CD14-positive monocyte (primary cell): ENCODE data around the gene TOM1L2. TPM values are rescaled to one million over a fixed set of nuclear protein-coding genes. Genes with fewer than 3 reads are reported as not detected.

Source experiments
- DNase-seq, 3 donors: peaks; one replicate each; pipeline ENCODE4 v3.0.0-alpha.2; 2011 to 2022
- H2AFZ ChIP-seq: 2 replicates; pipeline ENCODE4 v1.6.0; 2012; ENCODE audit warnings: mild to moderate bottlenecking, low read depth, low read length, inconsistent platforms; ENCODE audit not compliant: insufficient read depth, poor library complexity, severe bottlenecking
- H3K27ac ChIP-seq, 2 donors: 1 replicate in 1 of 2; 2 replicates in 1 of 2; pipeline ENCODE4 v1.5.1; 2012 to 2013; ENCODE audit warnings: low read length in 2 of 2, control low read depth in 1 of 2, inconsistent platforms in 1 of 2, low read depth in 1 of 2, mild to moderate bottlenecking in 1 of 2
- H3K27me3 ChIP-seq, 2 donors: one replicate each; pipeline versions ENCODE4 v1.6.0 to v1.6.1; 2011 to 2013; ENCODE audit warnings: low read length in 2 of 2; ENCODE audit not compliant: control insufficient read depth in 2 of 2, insufficient read depth in 2 of 2
- H3K36me3 ChIP-seq, 2 donors: replicated peaks in 1 of 2; 1 replicate in 1 of 2; 2 replicates in 1 of 2; pipeline versions ENCODE4 v1.5.1 to v1.6.1; 2012 to 2013; ENCODE audit warnings: low read length in 2 of 2, control low read depth in 1 of 2, inconsistent platforms in 1 of 2, mild to moderate bottlenecking in 1 of 2; ENCODE audit not compliant: insufficient read depth in 2 of 2, control insufficient read depth in 1 of 2
- H3K4me1 ChIP-seq, 2 donors: 1 replicate in 1 of 2; 2 replicates in 1 of 2; pipeline versions ENCODE4 v1.5.1 to v1.6.1; 2012 to 2013; ENCODE audit warnings: low read length in 2 of 2, control low read depth in 1 of 2, inconsistent platforms in 1 of 2, mild to moderate bottlenecking in 1 of 2, moderate library complexity in 1 of 2; ENCODE audit not compliant: insufficient read depth in 2 of 2, control insufficient read depth in 1 of 2
- H3K4me2 ChIP-seq: replicated peaks from 2 replicates; pipeline ENCODE3; 2012; ENCODE audit warnings: low read length, moderate library complexity, mild to moderate bottlenecking; ENCODE audit not compliant: poor library complexity, severe bottlenecking; ENCODE audit errors: extremely low read depth
- H3K4me3 ChIP-seq, 3 experiments: fragments of 200-600 bp in 1 of 3; sonication (generic) in 1 of 3; replicated peaks in 1 of 3; 1 replicate in 2 of 3; 2 replicates in 1 of 3; pipeline ENCODE4 v1.5.1; 2011 to 2013; ENCODE audit warnings: low read length in 3 of 3, mild to moderate bottlenecking in 3 of 3, control low read depth in 2 of 3, low read depth in 2 of 3, inconsistent platforms in 1 of 3, moderate library complexity in 1 of 3
- H3K79me2 ChIP-seq: 2 replicates; pipeline ENCODE4 v1.6.0; 2012; ENCODE audit warnings: mild to moderate bottlenecking, control low read depth, inconsistent platforms, low read length, moderate library complexity; ENCODE audit not compliant: insufficient read depth
- H3K9ac ChIP-seq: 2 replicates; pipeline ENCODE4 v1.6.0; 2017; ENCODE audit warnings: low read length, mild to moderate bottlenecking; ENCODE audit not compliant: insufficient read depth, poor library complexity, severe bottlenecking
- H3K9me3 ChIP-seq, 2 donors: replicated peaks in 1 of 2; 1 replicate in 1 of 2; 2 replicates in 1 of 2; pipeline versions ENCODE4 v1.5.1 to v1.6.1; 2012 to 2013; ENCODE audit warnings: low read length in 2 of 2, control low read depth in 1 of 2; ENCODE audit not compliant: control insufficient read depth in 1 of 2, insufficient read depth in 1 of 2
- H4K20me1 ChIP-seq: 2 replicates; pipeline ENCODE4 v1.6.0; 2012; ENCODE audit warnings: mild to moderate bottlenecking, low read length, control low read depth, moderate library complexity; ENCODE audit not compliant: insufficient read depth
- H3K27ac Mint-ChIP-seq, 7 donors: one replicate each; pipeline ENCODE4 v1.8.0; 2020; ENCODE audit warnings: mild to moderate bottlenecking in 7 of 7, mixed read lengths in 7 of 7, moderate library complexity in 6 of 7, inconsistent platforms in 2 of 7
- H3K27me3 Mint-ChIP-seq, 3 donors: one replicate each; pipeline ENCODE4 v1.8.0; 2021 to 2022; ENCODE audit warnings: low read depth in 3 of 3, mild to moderate bottlenecking in 3 of 3, mixed read lengths in 3 of 3, moderate library complexity in 3 of 3, inconsistent platforms in 1 of 3
- H3K36me3 Mint-ChIP-seq, 2 donors: one replicate each; pipeline ENCODE4 v1.8.0; 2020; ENCODE audit warnings: mixed read lengths in 2 of 2, inconsistent platforms in 1 of 2, mild to moderate bottlenecking in 1 of 2
- H3K4me1 Mint-ChIP-seq: one replicate; pipeline ENCODE4 v1.8.0; 2020; ENCODE audit warnings: mild to moderate bottlenecking, mixed read lengths
- H3K4me3 Mint-ChIP-seq, 2 donors: one replicate each; pipeline ENCODE4 v1.8.0; 2020; ENCODE audit warnings: mild to moderate bottlenecking in 2 of 2, mixed read lengths in 2 of 2, moderate library complexity in 1 of 2
- H3K9me3 Mint-ChIP-seq, 7 donors: one replicate each; pipeline ENCODE4 v1.8.0; 2020 to 2022; ENCODE audit warnings: mixed read lengths in 7 of 7, mild to moderate bottlenecking in 6 of 7, moderate library complexity in 6 of 7, inconsistent platforms in 2 of 7
- WGBS: methylation state at CpG from one replicate; pipeline ENCODE4 v1.1.5; 2013; ENCODE audit warnings: missing lambda C conversion rate; ENCODE audit not compliant: insufficient coverage; 5-methylcytosine and 5-hydroxymethylcytosine counted together
- intact Hi-C, 2 donors: fragments of 100-400 bp; cut with micrococcal nuclease; formaldehyde crosslinking; loops; one replicate each; pipeline versions ENCODE4 v1.15.0 to v1.15.1; 2023
- polyA plus RNA-seq, 3 donors: library from polyadenylated mRNA; depleted of rRNA in 1 of 3; unstranded in 2 of 3; stranded (reverse) in 1 of 3; fragments of 300-500 nt in 2 of 3; fragments of >200 nt in 1 of 3; fragmentation: Illumina TruSeq in 2 of 3; gene quantifications; 1 replicate in 2 of 3; 2 replicates in 1 of 3; pipeline ENCODE4 v1.2.3, GENCODE V29; 2012 to 2021
- TF ChIP-seq, protein P1 (sequence below): fragments of 200-600 bp; IDR thresholded peaks from one replicate; pipeline ENCODE4 v1.8.0; 2022; ENCODE audit warnings: antibody characterized with exemption, mild to moderate bottlenecking

The TOM1L2 gene
- polyA plus RNA-seq, 3 donors = 1.7 to 28.2 (median 2.8) TPM

DNA sequence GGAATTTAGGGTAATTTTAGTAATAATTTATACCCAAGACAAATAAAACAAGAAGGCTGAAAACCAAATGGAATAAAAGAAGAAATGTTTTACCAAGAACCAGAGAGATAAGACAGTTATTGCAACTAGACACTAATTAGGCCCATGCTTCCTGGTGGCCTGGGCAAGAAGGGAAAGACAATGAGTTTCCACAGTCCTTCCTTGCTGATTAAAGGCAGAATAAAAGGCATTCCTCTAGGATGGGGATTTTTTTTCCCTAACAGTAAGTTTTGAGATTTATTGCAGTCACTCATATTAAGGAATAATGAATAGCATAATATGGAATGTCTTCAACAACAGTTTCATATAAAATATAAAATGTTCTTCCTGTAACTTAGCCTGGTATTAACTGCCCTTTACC lies 41.5 kb downstream of the TOM1L2 start:
- Histone ChIP-seq H3K4me2 (no peak overlapping the region), H3K36me3 (peaks cover 0 to 12% of the 10 kb centered on the region in 2 donors), H3K4me3 (no peak overlapping the region), H3K27me3 (no peaks in the 10 kb centered on the region), H3K9ac (no peak overlapping the region), H4K20me1 (peaks cover 32% of the 10 kb centered on the region), H3K9me3 (peaks cover 0 to 2% of the 10 kb centered on the region in 2 donors), H3K79me2 (peaks cover 55% of the 10 kb centered on the region), H2AFZ (no peak overlapping the region), H3K4me1 (peaks cover 18 to 28% of the 10 kb centered on the region in 2 donors), H3K27ac (no peak overlapping the region)
- TF ChIP-seq, protein P1, sequence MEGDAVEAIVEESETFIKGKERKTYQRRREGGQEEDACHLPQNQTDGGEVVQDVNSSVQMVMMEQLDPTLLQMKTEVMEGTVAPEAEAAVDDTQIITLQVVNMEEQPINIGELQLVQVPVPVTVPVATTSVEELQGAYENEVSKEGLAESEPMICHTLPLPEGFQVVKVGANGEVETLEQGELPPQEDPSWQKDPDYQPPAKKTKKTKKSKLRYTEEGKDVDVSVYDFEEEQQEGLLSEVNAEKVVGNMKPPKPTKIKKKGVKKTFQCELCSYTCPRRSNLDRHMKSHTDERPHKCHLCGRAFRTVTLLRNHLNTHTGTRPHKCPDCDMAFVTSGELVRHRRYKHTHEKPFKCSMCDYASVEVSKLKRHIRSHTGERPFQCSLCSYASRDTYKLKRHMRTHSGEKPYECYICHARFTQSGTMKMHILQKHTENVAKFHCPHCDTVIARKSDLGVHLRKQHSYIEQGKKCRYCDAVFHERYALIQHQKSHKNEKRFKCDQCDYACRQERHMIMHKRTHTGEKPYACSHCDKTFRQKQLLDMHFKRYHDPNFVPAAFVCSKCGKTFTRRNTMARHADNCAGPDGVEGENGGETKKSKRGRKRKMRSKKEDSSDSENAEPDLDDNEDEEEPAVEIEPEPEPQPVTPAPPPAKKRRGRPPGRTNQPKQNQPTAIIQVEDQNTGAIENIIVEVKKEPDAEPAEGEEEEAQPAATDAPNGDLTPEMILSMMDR = no peak
- Mint-ChIP-seq H3K4me1 (peaks cover 28% of the 10 kb centered on the region), H3K27me3 (peaks cover 0 to 2% (median 0%) of the 10 kb centered on the region in 3 donors), H3K27ac (peak overlapping the region in 1 of 7 donors; percentile 25), H3K4me3 (no peak overlapping the region), H3K9me3 (peaks cover 0 to 2% (median 0%) of the 10 kb centered on the region in 7 donors), H3K36me3 (peaks cover 7 to 15% of the 10 kb centered on the region in 2 donors)
- DNase-seq = no peak
- intact Hi-C loops = loop anchor here in 1 of 2 donors (5.0 kb wide), 1 partner anchor 42 kb away; the partner anchor contains the start of genes DRC3 and TOM1L2

DNA sequence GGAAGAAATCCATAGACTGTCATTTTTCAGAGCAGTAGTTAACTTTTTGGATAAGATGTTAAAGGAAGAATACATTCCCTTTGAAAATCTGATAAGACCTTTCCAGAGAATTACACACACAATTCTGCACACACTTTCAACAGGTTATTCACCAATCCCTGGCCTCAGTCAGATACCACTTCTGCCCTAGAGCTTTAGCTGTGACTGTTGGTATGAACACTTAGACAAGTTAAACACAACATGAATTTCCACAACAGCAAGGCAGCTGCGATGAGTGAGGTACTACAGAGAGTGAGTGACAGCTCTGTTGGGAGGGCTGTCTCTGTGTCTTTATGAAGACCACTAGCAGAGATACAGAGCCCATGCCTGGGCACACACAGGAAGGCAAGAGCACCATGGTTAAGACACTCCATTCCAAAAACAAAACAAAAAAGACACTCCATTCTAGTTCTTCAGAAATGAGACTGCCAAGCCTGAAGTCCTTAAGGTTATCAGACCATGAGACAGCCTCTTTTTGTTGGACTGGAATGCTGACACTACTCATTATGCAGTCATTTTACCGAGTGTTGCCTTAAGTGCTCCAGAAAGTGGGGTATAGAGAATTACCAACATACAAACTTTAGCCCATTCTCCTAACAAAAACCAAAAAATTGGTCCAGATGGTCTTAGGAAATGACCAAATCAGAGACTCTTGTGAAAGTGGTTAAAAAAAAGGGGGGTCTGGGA lies 42.4 kb downstream of the TOM1L2 start:
- H3K4me2 ChIP-seq = no peak overlapping the region
- H3K36me3 ChIP-seq = peaks cover 0 to 12% of the 10 kb centered on the region in 2 donors
- Mint-ChIP-seq H3K4me1 (peaks cover 21% of the 10 kb centered on the region), H3K27me3 (peaks cover 0 to 2% (median 0%) of the 10 kb centered on the region in 3 donors), H3K27ac (peak overlapping the region in 2 of 7 donors; percentile 41 to 43), H3K9me3 (peaks cover 0 to 10% (median 6%) of the 10 kb centered on the region in 7 donors), H3K36me3 (peaks cover 7 to 15% of the 10 kb centered on the region in 2 donors), H3K4me3 (no peak overlapping the region)
- no CpG with 5 or more reads among the region's 2 CpGs for WGBS
- DNase-seq = no peak
- TF ChIP-seq, protein P1 = no peak
- intact Hi-C loops = loop anchor here in 1 of 2 donors (5.0 kb wide), 1 partner anchor 42 kb away; the partner anchor contains the start of genes DRC3 and TOM1L2
- no peaks in the 10 kb centered on the region for H3K27me3 ChIP-seq
- H4K20me1 ChIP-seq = peaks cover 25% of the 10 kb centered on the region
- H3K27ac ChIP-seq = no peak overlapping the region
- H3K4me1 ChIP-seq = peaks cover 10 to 19% of the 10 kb centered on the region in 2 donors
- H3K79me2 ChIP-seq = peaks cover 56% of the 10 kb centered on the region
- no peak overlapping the region for H3K9ac ChIP-seq
- H3K4me3 ChIP-seq = no peak overlapping the region
- peaks cover 0 to 8% of the 10 kb centered on the region in 2 donors for H3K9me3 ChIP-seq
- H2AFZ ChIP-seq = no peak overlapping the region
